ENCODE data around the gene CACNA1C.
"Not testable (repeated sequence)": the region's sequence is repeated elsewhere in the genome, so short reads cannot be mapped to it uniquely, and the experiment has no call there.

Gene CACNA1C

DNA sequence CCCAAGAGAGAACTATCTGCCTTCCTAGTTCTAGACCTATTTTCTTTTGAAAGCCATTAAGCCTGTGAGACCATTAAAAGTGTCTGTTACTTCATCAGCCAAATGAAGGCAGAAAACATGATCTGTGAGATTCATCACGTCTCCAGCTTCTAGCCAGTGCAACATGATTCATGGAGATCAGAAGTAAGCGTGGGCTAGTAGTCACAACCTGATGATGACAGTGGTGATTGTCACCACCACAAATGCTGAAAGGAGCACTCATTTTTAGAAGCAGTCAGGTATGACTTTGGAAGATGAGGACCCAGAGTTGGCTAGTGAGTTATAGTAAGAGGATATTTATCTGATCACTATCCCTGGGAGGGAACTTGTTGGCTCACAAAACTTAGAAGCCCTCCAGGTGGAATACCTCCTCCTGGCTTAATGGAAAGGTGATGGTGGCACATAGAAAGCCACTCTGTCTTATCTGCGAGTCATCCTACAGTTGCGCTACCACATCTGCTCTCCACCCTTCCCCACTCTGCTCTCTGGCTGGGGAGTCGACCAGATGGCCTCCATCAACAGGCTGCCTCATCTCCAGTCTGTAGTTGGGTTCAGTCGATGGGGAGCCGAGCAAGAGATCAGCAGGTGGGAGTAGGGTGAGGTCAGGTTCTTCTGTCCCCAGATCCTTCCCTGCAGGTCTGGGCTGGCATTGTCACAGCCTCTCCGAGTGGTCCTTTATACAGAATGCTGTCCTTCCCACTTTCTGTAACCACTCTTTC is 424.4 kb downstream of the CACNA1C start:
- Mint-ChIP-seq H3K9me3 (ENCODE audit: low read depth) (no peaks in the 10 kb centered on the region), H3K4me3 (no peak overlapping the region), H3K27me3 (peaks cover 1% of the 10 kb centered on the region), H3K27ac (no peak overlapping the region), H3K4me1 (ENCODE audit: low read depth) (no peaks in the 10 kb centered on the region), H3K36me3 (no peaks in the 10 kb centered on the region)

- H3K27ac Mint-ChIP-seq: no peak overlapping the region
- H3K9me3 Mint-ChIP-seq (ENCODE audit: low read depth): no peaks in the 10 kb centered on the region
- no peak overlapping the region for H3K4me3 Mint-ChIP-seq
- H3K36me3 Mint-ChIP-seq: no peaks in the 10 kb centered on the region
- no peaks in the 10 kb centered on the region for H3K4me1 Mint-ChIP-seq (ENCODE audit: low read depth)
- no peaks in the 10 kb centered on the region for H3K27me3 Mint-ChIP-seq
These were observed 427.2 kb downstream of the CACNA1C start for GRCh38 chr12:2479851-2480535.

GRCh38 chr12:2481346-2481745 is 428.6 kb downstream of the CACNA1C start:
- H3K4me3 Mint-ChIP-seq: no peak overlapping the region
- H3K27me3 Mint-ChIP-seq: no peaks in the 10 kb centered on the region
- H3K27ac Mint-ChIP-seq: no peak overlapping the region
- no peaks in the 10 kb centered on the region for H3K9me3 Mint-ChIP-seq (ENCODE audit: low read depth)
- no peaks in the 10 kb centered on the region for H3K4me1 Mint-ChIP-seq (ENCODE audit: low read depth)
- no peaks in the 10 kb centered on the region for H3K36me3 Mint-ChIP-seq

- Mint-ChIP-seq H3K27ac (no peak overlapping the region), H3K4me1 (ENCODE audit: low read depth) (no peaks in the 10 kb centered on the region), H3K27me3 (no peaks in the 10 kb centered on the region), H3K36me3 (no peaks in the 10 kb centered on the region), H3K4me3 (no peak overlapping the region), H3K9me3 (ENCODE audit: low read depth) (no peaks in the 10 kb centered on the region)
These were observed 429.2 kb downstream of the CACNA1C start for GRCh38 chr12:2481951-2482350.

- Mint-ChIP-seq H3K27me3 (no peaks in the 10 kb centered on the region), H3K27ac (no peak overlapping the region), H3K36me3 (no peaks in the 10 kb centered on the region), H3K4me1 (ENCODE audit: low read depth) (no peaks in the 10 kb centered on the region), H3K9me3 (ENCODE audit: low read depth) (no peaks in the 10 kb centered on the region), H3K4me3 (no peak overlapping the region)
These were observed 430.3 kb downstream of the CACNA1C start for GRCh38 chr12:2482938-2483660.

GRCh38 chr12:2483713-2484112 is 430.9 kb downstream of the CACNA1C start:
- Mint-ChIP-seq H3K36me3 (no peaks in the 10 kb centered on the region), H3K27me3 (no peaks in the 10 kb centered on the region), H3K27ac (no peak overlapping the region), H3K9me3 (ENCODE audit: low read depth) (no peaks in the 10 kb centered on the region), H3K4me3 (no peak overlapping the region), H3K4me1 (ENCODE audit: low read depth) (no peaks in the 10 kb centered on the region)

GRCh38 chr12:2484141-2484776 is 431.5 kb downstream of the CACNA1C start:
- Mint-ChIP-seq H3K27ac (no peak overlapping the region), H3K4me1 (ENCODE audit: low read depth) (no peaks in the 10 kb centered on the region), H3K9me3 (ENCODE audit: low read depth) (no peaks in the 10 kb centered on the region), H3K27me3 (no peaks in the 10 kb centered on the region), H3K36me3 (no peaks in the 10 kb centered on the region), H3K4me3 (no peak overlapping the region)

DNA sequence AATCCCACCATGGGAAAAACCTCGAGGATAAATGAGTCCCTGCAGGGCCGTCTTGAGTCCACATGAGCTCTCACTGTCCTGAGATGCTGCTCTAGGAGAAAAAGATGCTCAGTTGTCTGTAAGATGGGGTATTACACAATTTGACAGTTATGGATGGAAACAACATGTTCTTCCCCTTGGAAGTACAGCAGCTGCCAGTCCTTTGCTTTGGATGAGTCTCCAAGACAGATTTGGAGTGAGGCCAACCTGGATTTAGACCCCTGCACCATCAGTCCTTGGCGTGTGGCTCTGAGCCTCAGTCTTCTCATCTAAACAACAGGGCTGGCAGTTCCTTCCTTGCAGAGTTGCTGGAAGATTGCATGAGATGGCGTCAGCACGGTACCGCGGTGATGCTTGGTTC is 432.9 kb downstream of the CACNA1C start:
- H3K4me1 Mint-ChIP-seq (ENCODE audit: low read depth): no peaks in the 10 kb centered on the region
- no peaks in the 10 kb centered on the region for H3K27me3 Mint-ChIP-seq
- no peak overlapping the region for H3K27ac Mint-ChIP-seq
- no peaks in the 10 kb centered on the region for H3K9me3 Mint-ChIP-seq (ENCODE audit: low read depth)
- no peak overlapping the region for H3K4me3 Mint-ChIP-seq
- H3K36me3 Mint-ChIP-seq: no peaks in the 10 kb centered on the region

DNA sequence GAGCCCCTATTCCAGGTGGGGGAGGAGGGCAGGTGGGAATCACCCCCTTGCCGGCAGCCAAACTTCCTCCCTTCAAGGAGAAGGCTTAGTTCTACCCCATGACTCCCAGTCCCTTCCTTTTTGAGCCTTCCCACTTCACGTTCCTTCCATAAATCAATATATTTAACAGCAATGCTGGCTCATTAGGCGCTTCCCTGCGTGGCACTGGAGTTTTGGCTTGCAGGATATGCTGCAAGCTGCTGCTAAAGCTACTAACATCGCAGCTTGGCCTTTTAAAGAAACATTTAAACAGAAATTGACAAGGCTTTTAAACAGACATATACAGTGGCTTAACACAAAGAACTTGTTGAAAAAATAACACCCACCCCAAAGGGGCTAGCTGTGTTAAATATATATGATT is 434.0 kb downstream of the CACNA1C start:
- Mint-ChIP-seq H3K36me3 (no peaks in the 10 kb centered on the region), H3K27ac (no peak overlapping the region), H3K4me3 (no peak overlapping the region), H3K9me3 (ENCODE audit: low read depth) (no peaks in the 10 kb centered on the region), H3K27me3 (no peaks in the 10 kb centered on the region), H3K4me1 (ENCODE audit: low read depth) (no peaks in the 10 kb centered on the region)

DNA sequence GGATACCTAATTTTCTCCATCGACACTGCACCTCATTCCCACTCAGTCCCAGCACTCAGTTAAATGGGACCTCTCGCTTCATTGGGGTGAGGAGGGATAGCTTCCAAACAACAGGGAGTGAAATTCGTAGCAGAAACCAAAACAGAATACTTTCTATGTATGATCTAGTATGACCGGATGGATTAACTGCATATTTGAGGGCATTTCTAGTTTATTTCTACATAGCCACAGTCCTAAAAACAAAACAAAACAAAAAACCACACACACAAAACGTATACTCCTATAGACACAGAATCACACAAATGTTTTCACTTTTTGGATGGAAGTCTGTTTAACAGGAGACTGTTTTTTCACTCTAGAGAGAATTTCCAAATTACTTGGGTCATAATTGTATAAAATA is 434.5 kb downstream of the CACNA1C start:
- H3K27ac Mint-ChIP-seq: no peak overlapping the region
- H3K4me3 Mint-ChIP-seq: no peak overlapping the region
- H3K36me3 Mint-ChIP-seq: no peaks in the 10 kb centered on the region
- H3K4me1 Mint-ChIP-seq (ENCODE audit: low read depth): no peaks in the 10 kb centered on the region
- H3K9me3 Mint-ChIP-seq (ENCODE audit: low read depth): no peaks in the 10 kb centered on the region
- H3K27me3 Mint-ChIP-seq: no peaks in the 10 kb centered on the region

DNA sequence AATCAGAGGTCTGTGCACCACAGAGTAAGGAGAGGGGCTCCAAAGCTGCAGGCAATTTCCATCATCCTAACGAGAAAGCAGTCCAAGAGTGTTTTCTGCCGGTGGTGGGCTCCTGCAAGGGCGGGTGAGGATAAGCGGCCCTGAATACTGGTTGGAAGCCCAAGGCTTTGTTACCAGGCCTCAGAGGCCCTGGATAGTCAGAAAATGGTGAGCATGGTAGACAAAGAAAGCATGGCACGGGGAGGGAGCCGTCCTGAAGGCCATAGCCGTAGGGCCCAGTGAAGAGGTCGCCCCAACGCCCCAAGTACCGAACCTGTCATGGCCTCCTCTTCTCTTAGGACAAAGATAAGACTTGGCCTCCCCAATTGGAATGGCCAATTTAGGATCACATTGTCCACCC is 435.3 kb downstream of the CACNA1C start:
- Mint-ChIP-seq H3K27ac (no peak overlapping the region), H3K9me3 (ENCODE audit: low read depth) (no peaks in the 10 kb centered on the region), H3K4me3 (no peak overlapping the region), H3K4me1 (ENCODE audit: low read depth) (no peaks in the 10 kb centered on the region), H3K27me3 (no peaks in the 10 kb centered on the region), H3K36me3 (no peaks in the 10 kb centered on the region)

- no peaks in the 10 kb centered on the region for H3K36me3 Mint-ChIP-seq
- no peaks in the 10 kb centered on the region for H3K9me3 Mint-ChIP-seq (ENCODE audit: low read depth)
- H3K27me3 Mint-ChIP-seq: no peaks in the 10 kb centered on the region
- no peaks in the 10 kb centered on the region for H3K4me1 Mint-ChIP-seq (ENCODE audit: low read depth)
- no peak overlapping the region for H3K4me3 Mint-ChIP-seq
- H3K27ac Mint-ChIP-seq: no peak overlapping the region
These were observed 435.8 kb downstream of the CACNA1C start for GRCh38 chr12:2488596-2488995.

- Mint-ChIP-seq H3K27me3 (peaks cover under 1% of the 10 kb centered on the region), H3K4me1 (ENCODE audit: low read depth) (no peaks in the 10 kb centered on the region), H3K9me3 (ENCODE audit: low read depth) (no peaks in the 10 kb centered on the region), H3K27ac (no peak overlapping the region), H3K4me3 (no peak overlapping the region), H3K36me3 (no peaks in the 10 kb centered on the region)
These were observed 436.5 kb downstream of the CACNA1C start for GRCh38 chr12:2489275-2489674.

DNA sequence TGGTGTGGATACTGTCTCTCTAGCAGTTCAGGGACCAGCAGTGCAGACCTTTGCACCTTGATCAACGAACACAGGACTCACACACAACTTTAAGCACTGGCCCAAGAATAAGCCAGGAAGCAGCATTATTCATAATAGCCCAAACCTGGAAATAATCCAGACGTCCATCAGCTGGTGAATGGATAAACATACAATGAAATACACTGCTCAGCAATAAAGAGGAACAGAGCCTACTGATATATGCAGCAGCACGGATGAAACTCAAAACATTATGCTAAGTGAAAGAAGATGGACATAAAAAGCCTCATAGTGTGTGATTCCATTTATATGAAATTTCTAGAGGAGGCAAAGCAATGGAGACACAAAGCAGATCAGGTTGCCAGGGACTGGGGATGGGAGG is 438.0 kb downstream of the CACNA1C start:
- Mint-ChIP-seq H3K9me3 (ENCODE audit: low read depth) (no peaks in the 10 kb centered on the region), H3K4me3 (no peak overlapping the region), H3K36me3 (no peaks in the 10 kb centered on the region), H3K4me1 (ENCODE audit: low read depth) (no peaks in the 10 kb centered on the region), H3K27me3 (peaks cover 9% of the 10 kb centered on the region), H3K27ac (no peak overlapping the region)

- not testable (repeated sequence) for H3K9me3 Mint-ChIP-seq (ENCODE audit: low read depth); H3K27me3 Mint-ChIP-seq; H3K4me1 Mint-ChIP-seq (ENCODE audit: low read depth); H3K36me3 Mint-ChIP-seq; H3K4me3 Mint-ChIP-seq; H3K27ac Mint-ChIP-seq
These were observed 438.6 kb downstream of the CACNA1C start for GRCh38 chr12:2491349-2491748.

Data from activated naive CD8-positive, alpha-beta T cell (primary cell).